ENCODE data around the gene ZNF521.

- TF ChIP-seq EZH2 (IDR thresholded peaks at IDR 0.05; ENCODE audit: borderline replicate concordance, low read depth, low read length, poor library complexity, severe bottlenecking) (no peak), CTCF (conservative IDR thresholded peaks at IDR 0.05; ENCODE audit: low read depth, low read length) (no peak)
Measured at GRCh38 chr18:25175558-25176517, 176.1 kb downstream of the ZNF521 start.
